Activated CD4-positive, alpha-beta T cell treated with anti-CD3 and anti-CD28 coated beads, Interleukin-2, amount 10 ng/mL, durations not matched to agents 7 days and 5 days (primary cell): ENCODE measurements around the gene ZFP36L2. TPM values are rescaled to one million over a fixed set of nuclear protein-coding genes. Genes with fewer than 3 reads are reported as not detected.

ENCODE experiments used
- CTCF ChIA-PET: fragments of 350-600 bp; sonication (Branson Sonifier 250); formaldehyde crosslinking; loops from one replicate; lab custom pipeline; 2021; ENCODE audit warnings: antibody characterized with exemption; lab: Charles Lee
- POLR2A ChIA-PET: fragments of 350-600 bp; sonication (Branson Sonifier 250); formaldehyde crosslinking; loops from one replicate; lab custom pipeline; 2021; ENCODE audit warnings: antibody characterized with exemption; lab: Charles Lee
- DNase-seq: peaks from one replicate; pipeline ENCODE4 v3.0.0-alpha.2; 2020
- H3K27ac Mint-ChIP-seq: one replicate; pipeline ENCODE4 v1.8.0; 2021; ENCODE audit warnings: mild to moderate bottlenecking, moderate library complexity, mixed read lengths
- H3K27me3 Mint-ChIP-seq: one replicate; pipeline ENCODE4 v1.8.0; 2021; ENCODE audit warnings: mixed read lengths
- H3K36me3 Mint-ChIP-seq: one replicate; pipeline ENCODE4 v1.8.0; 2021; ENCODE audit warnings: low read depth, mixed read lengths
- H3K4me1 Mint-ChIP-seq: one replicate; pipeline ENCODE4 v1.8.0; 2021; ENCODE audit warnings: mixed read lengths
- H3K4me3 Mint-ChIP-seq: one replicate; pipeline ENCODE4 v1.8.0; 2021; ENCODE audit warnings: mild to moderate bottlenecking, moderate library complexity, mixed read lengths
- H3K9me3 Mint-ChIP-seq: one replicate; pipeline ENCODE4 v1.8.0; 2021; ENCODE audit warnings: mixed read lengths
- total RNA-seq, 2 experiments: library from RNA; stranded (reverse); gene quantifications; one replicate each; pipeline ENCODE4 v1.2.3, GENCODE V29; 2021

Gene ZFP36L2
- total RNA-seq, 2 experiments from 2014 or later, result 210 to 228 TPM

GRCh38 chr2:43175020-43175441 is 51.4 kb downstream of the ZFP36L2 start:
- H3K9me3 Mint-ChIP-seq, result peaks cover 2% of the 10 kb centered on the region
- H3K4me1 Mint-ChIP-seq, result peaks cover 91% of the 10 kb centered on the region
- H3K27ac Mint-ChIP-seq, result peak overlapping the region; percentile 91
- peaks cover 13% of the 10 kb centered on the region for H3K36me3 Mint-ChIP-seq
- ChIA-PET POLR2A (interaction anchor here (0.5 to 1.3 kb wide), 5 partner anchors 16 to 549 kb away, joined by 3 to 5 read pairs (median 3); no protein-coding TSS in a partner anchor), CTCF (interaction anchor here (0.6 to 2.4 kb wide), 13 partner anchors 9 to 431 kb away, joined by 3 to 9 read pairs (median 3); no protein-coding TSS in a partner anchor)
- H3K4me3 Mint-ChIP-seq, result peak overlapping the region; percentile 55
- no peak for DNase-seq
- no peaks in the 10 kb centered on the region for H3K27me3 Mint-ChIP-seq

GRCh38 chr2:43174368-43174916 is 52.0 kb downstream of the ZFP36L2 start:
- CTCF ChIA-PET, result interaction anchor here (0.6 to 2.4 kb wide), 13 partner anchors 9 to 55 kb away, joined by 3 to 9 read pairs (median 3); no protein-coding TSS in a partner anchor
- peak overlapping the region; percentile 91 for H3K27ac Mint-ChIP-seq
- H3K27me3 Mint-ChIP-seq, result no peaks in the 10 kb centered on the region
- POLR2A ChIA-PET, result interaction anchor here (0.6 to 1.3 kb wide), 4 partner anchors 15 to 549 kb away, joined by 3 to 4 read pairs (median 3); no protein-coding TSS in a partner anchor
- peak overlapping the region; percentile 55 for H3K4me3 Mint-ChIP-seq
- peaks cover 13% of the 10 kb centered on the region for H3K36me3 Mint-ChIP-seq
- peak; percentile 87 for DNase-seq
- peaks cover 94% of the 10 kb centered on the region for H3K4me1 Mint-ChIP-seq
- peaks cover 2% of the 10 kb centered on the region for H3K9me3 Mint-ChIP-seq
